ENCODE measurements around the gene PPP1R8.

DNA sequence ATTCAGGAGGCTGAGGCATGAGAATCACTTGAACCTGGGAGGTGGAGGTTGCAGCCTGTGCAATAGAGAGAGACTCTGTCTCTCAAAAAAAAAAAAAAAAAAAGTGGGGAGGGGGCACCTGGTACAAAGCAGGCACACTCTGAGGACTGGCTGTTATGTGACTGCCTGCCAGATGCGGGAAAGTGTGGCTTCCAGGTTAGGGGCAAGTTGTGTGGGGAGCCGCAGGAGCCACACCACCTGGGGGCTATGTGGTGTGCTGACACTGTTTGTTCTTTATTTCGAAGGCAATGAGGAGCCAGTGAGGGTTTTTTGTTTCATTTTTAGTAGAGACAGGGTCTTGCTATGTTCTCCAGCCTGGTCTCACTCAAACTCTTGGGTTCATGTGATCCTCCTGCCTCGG lies 47.5 kb downstream of the PPP1R8 start:
- TF ChIP-seq, protein P1, sequence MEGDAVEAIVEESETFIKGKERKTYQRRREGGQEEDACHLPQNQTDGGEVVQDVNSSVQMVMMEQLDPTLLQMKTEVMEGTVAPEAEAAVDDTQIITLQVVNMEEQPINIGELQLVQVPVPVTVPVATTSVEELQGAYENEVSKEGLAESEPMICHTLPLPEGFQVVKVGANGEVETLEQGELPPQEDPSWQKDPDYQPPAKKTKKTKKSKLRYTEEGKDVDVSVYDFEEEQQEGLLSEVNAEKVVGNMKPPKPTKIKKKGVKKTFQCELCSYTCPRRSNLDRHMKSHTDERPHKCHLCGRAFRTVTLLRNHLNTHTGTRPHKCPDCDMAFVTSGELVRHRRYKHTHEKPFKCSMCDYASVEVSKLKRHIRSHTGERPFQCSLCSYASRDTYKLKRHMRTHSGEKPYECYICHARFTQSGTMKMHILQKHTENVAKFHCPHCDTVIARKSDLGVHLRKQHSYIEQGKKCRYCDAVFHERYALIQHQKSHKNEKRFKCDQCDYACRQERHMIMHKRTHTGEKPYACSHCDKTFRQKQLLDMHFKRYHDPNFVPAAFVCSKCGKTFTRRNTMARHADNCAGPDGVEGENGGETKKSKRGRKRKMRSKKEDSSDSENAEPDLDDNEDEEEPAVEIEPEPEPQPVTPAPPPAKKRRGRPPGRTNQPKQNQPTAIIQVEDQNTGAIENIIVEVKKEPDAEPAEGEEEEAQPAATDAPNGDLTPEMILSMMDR (IDR thresholded peaks at IDR 0.05), result no peak
- TF ChIP-seq ZFX (IDR thresholded peaks at IDR 0.05; ENCODE audit: borderline replicate concordance), result no peak

Measured in 22Rv1 (cell line).